DOHH2 (cell line): Measurements from ENCODE around the gene GRIA2.
"Not testable (repeated sequence)": the region's sequence is repeated elsewhere in the genome, so short reads cannot be mapped to it uniquely, and the experiment has no call there.

Source experiments
- H3F3A ChIP-seq: fragments of 200-600 bp; sonication (generic), shearing (Covaris generic); 2 replicates; pipeline ENCODE4 v1.6.0; 2016; ENCODE audit warnings: antibody characterized with exemption, mild to moderate bottlenecking; ENCODE audit not compliant: control insufficient read depth, insufficient read depth
- H3K27ac ChIP-seq: fragments of 200-600 bp; sonication (generic); 2 replicates; pipeline ENCODE4 v1.5.1; 2014; ENCODE audit warnings: low read depth, mild to moderate bottlenecking, low read length, moderate library complexity
- H3K27me3 ChIP-seq: fragments of 200-600 bp; sonication (generic); 2 replicates; pipeline ENCODE4 v1.6.1; 2014; ENCODE audit warnings: mild to moderate bottlenecking, low read length, mixed read lengths; ENCODE audit not compliant: control insufficient read depth
- H3K36me3 ChIP-seq: fragments of 200-600 bp; sonication (generic); 2 replicates; pipeline ENCODE4 v1.6.1; 2014; ENCODE audit warnings: mild to moderate bottlenecking, low read length, moderate library complexity, mixed read lengths; ENCODE audit not compliant: control insufficient read depth
- H3K4me1 ChIP-seq: fragments of 200-600 bp; sonication (generic); 2 replicates; pipeline ENCODE4 v1.6.1; 2014; ENCODE audit warnings: mild to moderate bottlenecking, low read length, mixed read lengths; ENCODE audit not compliant: control insufficient read depth
- H3K4me2 ChIP-seq: fragments of 200-600 bp; sonication (generic); 2 replicates; pipeline ENCODE4 v1.6.0; 2014; ENCODE audit warnings: mild to moderate bottlenecking, low read length, moderate library complexity
- H3K4me3 ChIP-seq: fragments of 200-600 bp; sonication (generic); 2 replicates; pipeline ENCODE4 v1.5.1; 2014; ENCODE audit warnings: mild to moderate bottlenecking, low read length, mixed read lengths
- H3K79me2 ChIP-seq: fragments of 200-600 bp; sonication (generic); 2 replicates; pipeline ENCODE4 v1.6.1; 2014; ENCODE audit warnings: mild to moderate bottlenecking, low read length, mixed read lengths; ENCODE audit not compliant: control insufficient read depth
- H3K9me2 ChIP-seq: fragments of 200-600 bp; sonication (generic); replicated peaks from 2 replicates; pipeline ENCODE4 v1.6.1; 2014; ENCODE audit warnings: mild to moderate bottlenecking, low read length, mixed read lengths; ENCODE audit not compliant: control insufficient read depth
- H3K9me3 ChIP-seq: fragments of 200-600 bp; sonication (generic); 2 replicates; pipeline ENCODE4 v1.6.1; 2014; ENCODE audit warnings: antibody characterized with exemption, low read length, mixed read lengths; ENCODE audit not compliant: control insufficient read depth, insufficient read depth
- H4K20me1 ChIP-seq: fragments of 200-600 bp; sonication (generic); 2 replicates; pipeline ENCODE4 v1.6.0; 2014; ENCODE audit warnings: low read depth, mild to moderate bottlenecking, antibody characterized with exemption, low read length, moderate library complexity; ENCODE audit not compliant: control insufficient read depth, insufficient read depth
- EZH2phosphoT487 ChIP-seq: fragments of 200-600 bp; sonication (generic); IDR thresholded peaks from 2 replicates; pipeline ENCODE4 v1.6.1; 2017; ENCODE audit warnings: borderline replicate concordance, mild to moderate bottlenecking, antibody characterized with exemption, low read length, moderate library complexity, mixed read lengths
- TF ChIP-seq, protein P1 (sequence below): fragments of 200-600 bp; sonication (generic); IDR thresholded peaks from one replicate; pipeline ENCODE4 v1.5.1; 2014; ENCODE audit warnings: antibody characterized with exemption, mild to moderate bottlenecking, low read depth, low read length; ENCODE audit not compliant: poor library complexity, severe bottlenecking

Gene GRIA2

DNA sequence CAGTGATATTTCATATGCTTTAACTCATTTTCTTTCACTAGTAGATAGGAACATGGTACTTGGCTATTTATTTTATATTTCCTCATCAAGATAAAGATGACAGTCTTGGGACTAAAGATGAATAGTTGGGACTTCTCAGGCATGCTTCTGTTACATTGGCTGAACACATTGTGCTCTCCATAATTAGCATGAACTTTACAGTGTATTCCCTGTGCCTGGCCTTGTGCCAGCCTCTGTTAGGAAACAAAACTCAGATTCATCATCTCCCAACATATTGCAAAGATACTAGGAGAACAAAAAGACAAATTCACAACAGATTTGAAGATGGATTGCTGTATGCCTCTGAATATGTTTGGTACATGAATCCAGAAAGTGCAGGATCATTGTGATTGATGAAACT lies 26.4 kb downstream of the GRIA2 start:
- Histone ChIP-seq H3K36me3 (no peaks in the 10 kb centered on the region), H3K4me3 (no peak overlapping the region), H4K20me1 (no peaks in the 10 kb centered on the region), H3F3A (no peaks in the 10 kb centered on the region), H3K9me2 (no peaks in the 10 kb centered on the region), H3K9me3 (no peaks in the 10 kb centered on the region), H3K27ac (no peak overlapping the region), H3K4me1 (no peaks in the 10 kb centered on the region), H3K4me2 (no peak overlapping the region), H3K27me3 (no peaks in the 10 kb centered on the region), H3K79me2 (no peaks in the 10 kb centered on the region)
- TF ChIP-seq, protein P1, sequence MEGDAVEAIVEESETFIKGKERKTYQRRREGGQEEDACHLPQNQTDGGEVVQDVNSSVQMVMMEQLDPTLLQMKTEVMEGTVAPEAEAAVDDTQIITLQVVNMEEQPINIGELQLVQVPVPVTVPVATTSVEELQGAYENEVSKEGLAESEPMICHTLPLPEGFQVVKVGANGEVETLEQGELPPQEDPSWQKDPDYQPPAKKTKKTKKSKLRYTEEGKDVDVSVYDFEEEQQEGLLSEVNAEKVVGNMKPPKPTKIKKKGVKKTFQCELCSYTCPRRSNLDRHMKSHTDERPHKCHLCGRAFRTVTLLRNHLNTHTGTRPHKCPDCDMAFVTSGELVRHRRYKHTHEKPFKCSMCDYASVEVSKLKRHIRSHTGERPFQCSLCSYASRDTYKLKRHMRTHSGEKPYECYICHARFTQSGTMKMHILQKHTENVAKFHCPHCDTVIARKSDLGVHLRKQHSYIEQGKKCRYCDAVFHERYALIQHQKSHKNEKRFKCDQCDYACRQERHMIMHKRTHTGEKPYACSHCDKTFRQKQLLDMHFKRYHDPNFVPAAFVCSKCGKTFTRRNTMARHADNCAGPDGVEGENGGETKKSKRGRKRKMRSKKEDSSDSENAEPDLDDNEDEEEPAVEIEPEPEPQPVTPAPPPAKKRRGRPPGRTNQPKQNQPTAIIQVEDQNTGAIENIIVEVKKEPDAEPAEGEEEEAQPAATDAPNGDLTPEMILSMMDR: no peak
- no peak for TF ChIP-seq EZH2phosphoT487

DNA sequence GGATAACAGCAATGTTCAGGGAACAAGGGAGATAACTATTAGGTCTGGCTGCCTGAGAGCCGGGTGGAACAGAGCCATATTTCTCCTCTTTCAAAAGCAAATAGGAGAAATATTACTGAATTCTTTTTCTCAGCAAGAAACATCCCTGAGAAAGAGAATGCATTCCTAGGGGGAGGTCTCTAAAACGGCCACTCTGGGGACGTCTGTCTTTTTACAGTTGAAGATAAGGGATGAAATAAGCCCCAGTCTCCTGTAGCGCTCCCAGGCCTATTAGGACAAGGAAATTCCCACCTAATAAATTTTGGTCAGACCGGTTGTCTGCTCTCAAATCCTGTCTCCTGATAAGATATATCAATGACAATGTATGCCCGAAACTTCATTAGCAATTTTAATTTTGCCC lies 37.6 kb downstream of the GRIA2 start:
- not testable (repeated sequence) for H4K20me1 ChIP-seq, H3K9me3 ChIP-seq, H3K79me2 ChIP-seq, H3K4me3 ChIP-seq, H3K9me2 ChIP-seq, H3K27me3 ChIP-seq, H3K4me1 ChIP-seq, H3K27ac ChIP-seq, H3K36me3 ChIP-seq, H3F3A ChIP-seq, H3K4me2 ChIP-seq

DNA sequence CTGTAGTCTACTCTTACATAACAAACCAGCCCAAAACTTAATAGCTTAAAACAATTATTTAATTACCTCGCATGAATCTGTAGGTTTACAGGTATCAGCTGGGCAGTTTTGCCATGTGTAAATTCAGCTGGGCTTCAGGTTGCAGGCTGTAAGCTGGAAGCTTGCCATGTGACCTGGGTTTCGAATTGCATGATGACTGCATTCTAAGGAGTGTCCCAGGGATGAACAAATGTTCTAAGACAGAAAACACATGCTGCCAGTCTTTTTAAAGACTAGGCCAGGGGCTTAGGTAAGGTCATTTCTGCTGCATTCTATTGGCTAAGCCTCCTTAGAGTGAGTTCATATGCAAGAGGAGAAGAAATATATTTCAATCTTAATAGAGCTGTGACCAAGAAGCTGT lies 44.8 kb downstream of the GRIA2 start:
- H3K9me2 ChIP-seq: no peaks in the 10 kb centered on the region
- H3K4me2 ChIP-seq: no peak overlapping the region
- no peaks in the 10 kb centered on the region for H3K4me1 ChIP-seq
- H4K20me1 ChIP-seq: no peaks in the 10 kb centered on the region
- H3K4me3 ChIP-seq: no peak overlapping the region
- no peaks in the 10 kb centered on the region for H3K27me3 ChIP-seq
- H3K9me3 ChIP-seq: no peaks in the 10 kb centered on the region
- H3K36me3 ChIP-seq: no peaks in the 10 kb centered on the region
- no peak for TF ChIP-seq EZH2phosphoT487
- TF ChIP-seq, protein P1: no peak
- no peak overlapping the region for H3K27ac ChIP-seq
- no peaks in the 10 kb centered on the region for H3K79me2 ChIP-seq
- no peaks in the 10 kb centered on the region for H3F3A ChIP-seq

DNA sequence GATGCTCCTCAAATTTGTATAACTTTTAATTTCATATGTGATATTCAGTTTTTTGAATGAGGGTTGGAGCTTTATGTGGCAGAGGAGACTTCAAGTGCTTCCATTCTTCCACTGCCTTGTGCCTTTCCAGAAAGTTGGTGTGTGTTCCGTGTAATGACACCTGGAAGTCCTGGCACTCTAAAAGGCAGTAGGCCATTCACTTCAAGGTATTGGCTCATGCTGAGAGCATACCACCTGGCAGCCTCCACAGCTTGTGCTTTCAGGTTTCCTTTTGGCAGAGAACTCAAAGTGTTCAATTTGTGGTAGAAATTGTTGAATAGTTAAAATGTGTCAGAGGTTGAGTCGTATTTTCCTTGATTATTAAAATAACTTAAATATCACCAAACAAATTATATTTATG lies 49.6 kb downstream of the GRIA2 start:
- H3K36me3 ChIP-seq: no peaks in the 10 kb centered on the region
- H3K27ac ChIP-seq: no peak overlapping the region
- no peaks in the 10 kb centered on the region for H3K79me2 ChIP-seq
- no peaks in the 10 kb centered on the region for H3K27me3 ChIP-seq
- H4K20me1 ChIP-seq: no peaks in the 10 kb centered on the region
- no peak overlapping the region for H3K4me2 ChIP-seq
- no peak overlapping the region for H3K4me3 ChIP-seq
- TF ChIP-seq, protein P1: no peak
- TF ChIP-seq EZH2phosphoT487: no peak
- H3K9me3 ChIP-seq: no peaks in the 10 kb centered on the region
- H3F3A ChIP-seq: no peaks in the 10 kb centered on the region
- H3K9me2 ChIP-seq: no peaks in the 10 kb centered on the region
- no peaks in the 10 kb centered on the region for H3K4me1 ChIP-seq
